ENCODE results near the gene KIAA0232. TPM values are rescaled to one million over a fixed set of nuclear protein-coding genes. Genes with fewer than 3 reads are reported as not detected.

KIAA0232 gene
- total RNA-seq, 1 experiment from 2014 or later: 28.5 TPM

- Mint-ChIP-seq H3K27ac (peak overlapping the region in 1 of 3 experiments; percentile 17; a peak in 1 of 7 replicates), H3K36me3 (ENCODE audit: insufficient read depth in 1 of 3, low read depth in 3 of 3) (no peaks in the 10 kb centered on the region), H3K9me3 (no peaks in the 10 kb centered on the region; a peak in 1 of 5 replicates), H3K27me3 (ENCODE audit: low read depth) (peaks cover 27% of the 10 kb centered on the region), H3K4me1 (peaks cover 31 to 32% of the 10 kb centered on the region in 2 experiments), H3K4me3 (peak overlapping the region; percentile 89 to 97)
- Histone ChIP-seq H3K9ac (ENCODE audit: extremely low read depth, insufficient read length, low read length) (no peak overlapping the region), H3K9me3 (ENCODE audit: control insufficient read depth, low read depth, low read length) (no peaks in the 10 kb centered on the region), H3K18ac (ENCODE audit: insufficient read length, low read depth, low read length) (no peak overlapping the region), H3T11ph (ENCODE audit: low read length) (no peak overlapping the region), H2BK12ac (ENCODE audit: insufficient read length, low read depth, low read length) (no peak overlapping the region), H3K27ac (ENCODE audit: insufficient read length, low read depth, low read length) (no peak overlapping the region), H4K8ac (replicated peaks; ENCODE audit: insufficient read length, low read depth, low read length) (no peak overlapping the region), H3K4me2 (ENCODE audit: insufficient read depth, insufficient read length, low read length) (peak overlapping the region; percentile 59), H3K4me1 (ENCODE audit: insufficient read depth, low read length) (peaks cover 2% of the 10 kb centered on the region; the same call in 1 of the 2 replicates), H4K5ac (ENCODE audit: insufficient read length, low read depth, low read length) (no peak overlapping the region), H2BK5ac (ENCODE audit: insufficient read length, low read length) (no peak overlapping the region), H2BK120ac (ENCODE audit: low read depth, low read length, poor library complexity, severe bottlenecking) (no peak overlapping the region), H3K4ac (ENCODE audit: low read depth, low read length) (no peak overlapping the region), H3K27me3 (ENCODE audit: insufficient read depth, low read length) (no peaks in the 10 kb centered on the region), H4K91ac (ENCODE audit: insufficient read length, low read depth, low read length) (no peak overlapping the region), H4K20me1 (ENCODE audit: control insufficient read depth, insufficient read depth, insufficient read length) (no peaks in the 10 kb centered on the region), H3K79me1 (ENCODE audit: insufficient read depth, low read depth, low read length, poor library complexity, severe bottlenecking) (peaks cover 3% of the 10 kb centered on the region), H3K56ac (ENCODE audit: insufficient read length, low read depth, low read length) (no peak overlapping the region), H2AK5ac (ENCODE audit: insufficient read length, low read length) (no peak overlapping the region), H3K14ac (ENCODE audit: insufficient read depth, low read length) (no peak overlapping the region), H2BK15ac (ENCODE audit: low read depth, low read length) (no peak overlapping the region), H3K23ac (ENCODE audit: insufficient read length, low read depth, low read length) (no peak overlapping the region), H3K23me2 (ENCODE audit: insufficient read length, low read depth, low read length, poor library complexity, severe bottlenecking) (peaks cover 20% of the 10 kb centered on the region), H3K79me2 (ENCODE audit: insufficient read depth, low read length) (peaks cover 2% of the 10 kb centered on the region; the same call in 1 of the 2 replicates), H2AFZ (ENCODE audit: low read length) (no peak overlapping the region), H2BK20ac (ENCODE audit: low read depth, low read length, poor library complexity, severe bottlenecking) (no peak overlapping the region)
- no peak for DNase-seq
- no CpG with 5 or more reads among the region's 15 CpGs for WGBS (ENCODE audit: extremely low coverage, insufficient read length, low lambda C conversion rate)
- no peak for TF ChIP-seq CTCF (conservative IDR thresholded peaks at IDR 0.05)
Measured at GRCh38 chr4:6910960-6911874, 128.7 kb downstream of the KIAA0232 start.

All from H9 (cell line).